ENCODE measurements around the gene RBMY1A1.
"Not testable (repeated sequence)": the region's sequence is repeated elsewhere in the genome, so short reads cannot be mapped to it uniquely, and the experiment has no call there.

Gene RBMY1A1

DNA sequence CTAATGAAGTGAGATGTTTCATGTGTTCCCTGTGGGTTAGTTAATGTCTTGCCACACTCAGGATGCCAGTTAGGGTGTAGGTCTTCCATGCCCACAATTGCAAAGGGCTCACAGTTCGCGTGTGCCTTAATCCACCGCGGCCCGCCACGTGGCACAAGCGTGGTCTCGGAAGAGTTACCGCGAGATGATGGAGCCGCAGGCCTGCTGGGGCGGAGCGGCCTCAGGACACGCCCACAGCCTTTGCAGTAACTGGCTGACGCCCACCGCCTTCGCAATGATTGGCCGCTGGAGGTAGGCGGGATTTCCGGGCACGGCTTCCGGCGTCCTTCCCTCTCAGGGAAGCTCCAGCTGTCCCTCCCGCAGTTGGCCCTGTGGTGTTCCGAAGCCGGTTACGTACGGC, at the start of gene RBMY1A1:
RBMY1A1 (plus strand) TSS at position 301 of the 400 bp plus-strand sequence. CDS start 2,013 bp downstream, outside the sequence.
- H3K4me1 ChIP-seq; H3K36me3 ChIP-seq; H3K4me2 ChIP-seq; H3K27me3 ChIP-seq; H3K9me3 ChIP-seq (replicated peaks in 1 of 11); H3K27ac ChIP-seq; H3K9ac ChIP-seq; H4K20me1 ChIP-seq; H3K4me3 ChIP-seq: not testable (repeated sequence)

DNA sequence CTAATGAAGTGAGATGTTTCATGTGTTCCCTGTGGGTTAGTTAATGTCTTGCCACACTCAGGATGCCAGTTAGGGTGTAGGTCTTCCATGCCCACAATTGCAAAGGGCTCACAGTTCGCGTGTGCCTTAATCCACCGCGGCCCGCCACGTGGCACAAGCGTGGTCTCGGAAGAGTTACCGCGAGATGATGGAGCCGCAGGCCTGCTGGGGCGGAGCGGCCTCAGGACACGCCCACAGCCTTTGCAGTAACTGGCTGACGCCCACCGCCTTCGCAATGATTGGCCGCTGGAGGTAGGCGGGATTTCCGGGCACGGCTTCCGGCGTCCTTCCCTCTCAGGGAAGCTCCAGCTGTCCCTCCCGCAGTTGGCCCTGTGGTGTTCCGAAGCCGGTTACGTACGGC, 23.6 kb upstream of the RBMY1A1 start, which contains the start of gene RBMY1B:
RBMY1B (plus strand) TSS at position 301 of the 400 bp plus-strand sequence. CDS start 2,013 bp downstream, outside the sequence.
- H3K9me3 ChIP-seq (replicated peaks in 1 of 11); H4K20me1 ChIP-seq; H3K27me3 ChIP-seq; H3K36me3 ChIP-seq; H3K27ac ChIP-seq; H3K4me2 ChIP-seq; H3K4me1 ChIP-seq; H3K9ac ChIP-seq; H3K4me3 ChIP-seq: not testable (repeated sequence)

DNA sequence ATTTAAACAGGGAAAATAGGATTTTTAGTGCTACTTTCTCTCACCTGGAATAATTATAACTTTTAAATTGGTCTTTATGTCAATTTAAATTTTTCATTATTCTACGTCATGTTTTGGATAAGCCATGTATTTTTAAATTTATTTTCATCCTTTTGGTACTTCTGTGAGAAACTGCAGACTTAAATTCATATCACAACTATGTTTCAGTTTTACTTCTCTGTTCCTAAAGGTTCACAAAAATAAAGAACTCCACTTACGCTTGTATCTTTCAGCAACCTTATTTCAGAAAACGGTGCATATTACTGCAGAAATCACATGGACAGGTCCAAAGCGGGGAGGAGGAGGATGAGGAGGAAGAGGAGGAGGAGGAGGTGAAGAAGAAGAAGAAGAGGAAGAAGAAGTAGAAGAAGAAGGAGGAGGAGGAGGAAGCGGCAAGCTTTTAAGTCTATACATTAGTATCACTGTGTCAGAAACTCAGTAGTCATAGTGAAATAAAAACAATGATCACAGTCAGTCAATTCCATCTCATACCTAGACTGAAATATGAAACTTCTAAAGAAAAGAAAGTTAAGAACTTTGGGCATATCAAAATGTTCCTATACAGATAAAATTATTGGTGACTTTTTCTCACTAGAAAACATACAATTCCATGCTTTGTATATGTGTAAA, 24.8 kb downstream of the RBMY1A1 start:
- not testable (repeated sequence) for H4K20me1 ChIP-seq; H3K36me3 ChIP-seq; H3K27me3 ChIP-seq; H3K4me3 ChIP-seq; H3K9me3 ChIP-seq (replicated peaks in 1 of 11); H3K27ac ChIP-seq; H3K4me2 ChIP-seq; H3K9ac ChIP-seq; H3K4me1 ChIP-seq

DNA sequence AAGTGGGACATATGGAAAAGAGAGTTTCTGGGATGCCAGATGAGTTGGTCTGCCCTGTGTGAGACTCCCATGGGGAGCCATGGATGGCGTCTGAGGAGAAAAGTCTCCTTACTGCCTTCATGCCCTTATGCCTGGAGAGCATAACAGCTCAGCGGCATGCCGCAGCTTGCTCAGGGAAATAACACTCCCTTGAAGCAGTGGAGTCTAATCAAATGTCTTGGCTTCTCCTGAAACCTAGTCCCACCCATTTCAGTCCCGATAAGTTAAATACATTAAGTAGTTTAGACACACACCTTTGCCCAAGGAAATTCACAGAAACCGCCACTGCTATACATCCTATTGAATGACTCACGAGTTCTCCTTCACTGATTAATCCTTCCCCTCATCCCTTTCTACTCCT, 50.8 kb downstream of the RBMY1A1 start:
- Histone ChIP-seq H3K4me3 (no peak overlapping the region), H3K4me2 (no peak overlapping the region), H3K9ac (no peak overlapping the region), H3K9me3 (replicated peaks in 1 of 11) (no peaks in the 10 kb centered on the region), H3K27me3 (no peaks in the 10 kb centered on the region), H3K36me3 (no peaks in the 10 kb centered on the region), H3K27ac (no peak overlapping the region), H3K4me1 (no peaks in the 10 kb centered on the region), H4K20me1 (no peaks in the 10 kb centered on the region)
- TF ChIP-seq Cebpa-rat (IDR thresholded peaks at IDR 0.05) = no peak

DNA sequence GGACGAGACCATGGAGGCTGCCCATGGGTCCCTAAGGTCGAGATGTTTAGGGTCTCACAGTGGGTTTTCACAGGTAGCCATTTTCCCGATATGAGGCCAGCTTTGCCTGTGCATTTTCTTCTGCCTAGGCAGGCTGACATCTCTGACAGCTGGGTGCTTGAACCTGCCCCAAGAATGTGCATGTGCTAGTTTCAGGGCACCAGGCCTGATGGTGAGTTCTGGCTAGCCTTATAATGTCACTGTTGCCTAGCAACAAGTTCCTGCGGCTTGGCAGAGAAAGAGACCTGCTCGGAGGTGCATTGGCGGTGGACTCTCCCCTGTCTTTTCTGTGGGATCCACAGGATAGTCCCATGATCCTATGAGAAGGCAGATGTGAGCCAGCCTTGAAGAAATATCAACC, 51.8 kb downstream of the RBMY1A1 start:
- not testable (repeated sequence) for H3K4me2 ChIP-seq; H3K4me1 ChIP-seq; H3K36me3 ChIP-seq; H3K27me3 ChIP-seq; H3K27ac ChIP-seq; H3K9me3 ChIP-seq (replicated peaks in 1 of 11); H3K4me3 ChIP-seq; H4K20me1 ChIP-seq; H3K9ac ChIP-seq

DNA sequence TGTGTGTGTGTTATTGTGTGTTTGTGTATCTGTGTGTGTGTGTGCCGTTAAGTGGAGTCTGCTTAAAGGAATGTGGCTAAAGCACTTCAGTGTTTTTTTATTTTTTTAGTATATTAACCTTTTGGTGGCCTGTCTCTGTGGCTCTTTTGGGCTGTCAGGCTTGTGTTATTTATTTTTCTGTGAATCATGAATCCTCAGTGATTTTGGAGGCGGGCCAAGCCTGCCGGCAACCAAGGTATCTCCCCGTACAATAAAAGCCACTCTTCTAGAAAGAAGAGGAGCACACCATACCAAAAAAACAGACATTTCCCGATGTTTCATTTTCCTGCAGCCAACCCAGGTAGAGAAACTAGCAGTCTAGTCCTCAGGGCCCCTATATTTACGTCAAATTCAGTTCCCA, 57.4 kb downstream of the RBMY1A1 start:
- H3K9ac ChIP-seq = no peak overlapping the region
- H4K20me1 ChIP-seq = no peaks in the 10 kb centered on the region
- H3K4me1 ChIP-seq = no peaks in the 10 kb centered on the region
- no peak for TF ChIP-seq Cebpa-rat (IDR thresholded peaks at IDR 0.05)
- no peaks in the 10 kb centered on the region for H3K9me3 ChIP-seq (replicated peaks in 1 of 11)
- H3K4me3 ChIP-seq = no peak overlapping the region
- no peak overlapping the region for H3K27ac ChIP-seq
- no peaks in the 10 kb centered on the region for H3K36me3 ChIP-seq
- H3K4me2 ChIP-seq = no peak overlapping the region
- H3K27me3 ChIP-seq = no peaks in the 10 kb centered on the region

DNA sequence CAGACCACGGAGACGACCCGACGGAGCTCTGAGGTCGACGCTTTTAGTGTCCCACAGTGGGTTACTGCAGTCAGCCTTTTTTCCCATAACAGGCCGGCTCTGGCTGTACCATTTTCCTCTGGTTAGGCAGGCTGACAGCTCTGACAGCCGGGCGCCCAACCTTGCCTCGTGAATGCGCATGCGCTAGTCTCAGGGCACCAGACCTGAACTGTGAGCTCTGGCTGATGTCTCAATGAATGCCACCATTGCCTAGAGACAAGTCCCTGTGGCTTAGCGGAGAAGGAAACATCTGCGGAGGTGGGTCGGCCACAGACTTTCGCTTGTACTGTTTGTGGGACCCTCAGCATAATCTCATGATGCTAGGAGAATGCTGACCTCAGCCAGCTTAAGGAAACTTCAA, 61.6 kb downstream of the RBMY1A1 start:
- not testable (repeated sequence) for H3K4me2 ChIP-seq; H3K36me3 ChIP-seq; H3K27me3 ChIP-seq; H3K9ac ChIP-seq; H3K4me1 ChIP-seq; H3K4me3 ChIP-seq; H4K20me1 ChIP-seq; H3K27ac ChIP-seq; H3K9me3 ChIP-seq (replicated peaks in 1 of 11)
